COR-L47 (cell line): Measurements from ENCODE around the gene TDRD9.
"Not testable (repeated sequence)": the region's sequence is repeated elsewhere in the genome, so short reads cannot be mapped to it uniquely, and the experiment has no call there.

Experiments used
- DNase-seq: peaks from one replicate; lab custom pipeline; 2025; lab: John Stamatoyannopoulos, UW

The TDRD9 gene

DNA sequence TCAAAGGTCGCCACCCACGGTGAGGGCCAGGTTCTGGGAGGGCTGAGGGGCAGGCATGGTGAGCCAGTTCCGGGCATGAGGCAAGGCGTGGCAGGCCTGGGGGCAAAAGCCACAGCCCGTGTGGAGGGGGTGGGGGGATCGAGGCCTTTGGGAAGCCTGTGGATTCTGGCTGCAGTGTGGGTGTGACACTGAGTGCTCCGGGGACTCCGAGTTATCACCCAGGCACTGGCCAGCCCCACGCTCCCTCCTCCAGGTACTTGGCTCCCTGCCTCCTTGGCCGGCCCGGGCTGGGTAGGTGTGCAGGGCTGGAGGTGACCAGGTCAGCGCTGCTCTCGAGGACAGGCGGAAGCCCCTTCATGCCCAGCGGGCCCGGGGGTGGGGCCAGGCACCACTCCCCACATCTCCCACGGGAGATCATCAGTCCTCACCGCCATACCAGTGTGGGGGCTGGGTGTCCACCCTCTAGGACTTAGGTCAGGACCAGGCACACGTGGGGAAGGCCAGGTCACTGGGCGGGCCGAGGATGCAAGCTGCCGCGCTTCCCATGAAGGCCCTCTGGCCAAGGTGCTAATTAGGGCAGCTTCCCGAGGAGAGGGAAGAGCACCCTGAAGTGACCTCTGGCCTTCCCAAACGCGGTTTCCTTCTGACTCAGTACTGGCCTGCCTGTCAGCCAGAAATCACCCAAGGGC is 34.1 kb upstream of the TDRD9 start:
- no peak for DNase-seq

GRCh38 chr14:103894723-103895059 is 33.6 kb upstream of the TDRD9 start:
- no peak for DNase-seq

GRCh38 chr14:103896578-103896977 is 31.7 kb upstream of the TDRD9 start:
- no peak for DNase-seq

GRCh38 chr14:103897075-103897947 is 30.9 kb upstream of the TDRD9 start:
- no peak for DNase-seq

DNA sequence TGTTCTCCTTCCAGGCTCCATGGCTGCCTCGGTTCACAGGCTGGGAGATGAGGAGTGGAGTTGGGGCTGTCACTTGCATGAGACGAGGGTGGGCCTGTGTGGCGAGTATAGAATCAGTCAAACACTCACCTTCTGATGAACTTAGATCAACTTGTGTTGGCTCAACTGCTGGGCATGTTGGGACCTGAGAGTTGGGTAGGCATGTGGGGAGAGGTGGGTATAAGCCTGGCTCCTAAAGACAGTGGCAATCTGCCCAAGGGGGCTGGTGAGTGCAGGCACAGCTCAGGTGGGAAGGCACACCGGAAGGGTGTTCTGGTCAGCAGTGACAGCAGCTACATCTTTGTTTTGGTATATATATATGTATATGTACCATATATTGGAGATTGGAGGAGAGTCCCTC is 30.1 kb upstream of the TDRD9 start:
- no peak for DNase-seq

GRCh38 chr14:103898711-103899110 is 29.5 kb upstream of the TDRD9 start:
- no peak for DNase-seq

GRCh38 chr14:103899316-103899715 is 28.9 kb upstream of the TDRD9 start:
- DNase-seq = no peak

GRCh38 chr14:103899833-103900232 is 28.4 kb upstream of the TDRD9 start:
- no peak for DNase-seq

- DNase-seq = no peak
Observed at GRCh38 chr14:103904493-103905107, 23.7 kb upstream of the TDRD9 start.

DNA sequence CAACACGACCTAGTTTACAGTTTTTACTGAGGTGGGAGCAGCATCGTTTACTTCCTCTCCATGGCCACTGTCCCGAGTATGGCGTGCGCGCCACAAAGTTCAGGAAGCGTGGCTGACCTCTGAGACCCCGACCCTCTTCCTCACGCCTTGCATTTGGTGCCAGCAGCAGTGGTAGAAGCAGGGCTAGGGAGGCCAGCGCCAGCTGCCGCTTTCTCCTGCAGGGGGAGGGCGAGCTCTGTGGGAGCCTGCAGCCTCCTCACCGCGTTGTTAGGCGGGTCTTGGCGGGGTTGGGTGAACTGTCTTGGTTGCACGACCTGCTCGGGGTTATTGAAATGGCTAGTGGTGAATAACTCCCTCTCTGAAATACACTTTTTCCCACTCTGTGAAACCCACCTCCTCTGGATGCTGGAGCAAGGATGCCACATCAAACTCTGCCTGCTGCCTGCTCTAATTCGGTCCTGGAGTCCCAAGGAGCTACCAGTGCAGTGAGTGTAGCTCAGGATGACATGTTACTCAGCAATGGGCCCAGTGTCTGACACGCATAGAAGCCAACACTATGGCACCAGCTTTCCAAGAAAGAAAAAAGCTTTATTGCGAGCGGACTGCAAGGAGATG is 22.3 kb upstream of the TDRD9 start:
- DNase-seq = no peak

GRCh38 chr14:103908580-103908979 is 19.7 kb upstream of the TDRD9 start:
- DNase-seq = no peak

- DNase-seq = no peak
Observed at GRCh38 chr14:103909531-103910261, 18.6 kb upstream of the TDRD9 start.

DNA sequence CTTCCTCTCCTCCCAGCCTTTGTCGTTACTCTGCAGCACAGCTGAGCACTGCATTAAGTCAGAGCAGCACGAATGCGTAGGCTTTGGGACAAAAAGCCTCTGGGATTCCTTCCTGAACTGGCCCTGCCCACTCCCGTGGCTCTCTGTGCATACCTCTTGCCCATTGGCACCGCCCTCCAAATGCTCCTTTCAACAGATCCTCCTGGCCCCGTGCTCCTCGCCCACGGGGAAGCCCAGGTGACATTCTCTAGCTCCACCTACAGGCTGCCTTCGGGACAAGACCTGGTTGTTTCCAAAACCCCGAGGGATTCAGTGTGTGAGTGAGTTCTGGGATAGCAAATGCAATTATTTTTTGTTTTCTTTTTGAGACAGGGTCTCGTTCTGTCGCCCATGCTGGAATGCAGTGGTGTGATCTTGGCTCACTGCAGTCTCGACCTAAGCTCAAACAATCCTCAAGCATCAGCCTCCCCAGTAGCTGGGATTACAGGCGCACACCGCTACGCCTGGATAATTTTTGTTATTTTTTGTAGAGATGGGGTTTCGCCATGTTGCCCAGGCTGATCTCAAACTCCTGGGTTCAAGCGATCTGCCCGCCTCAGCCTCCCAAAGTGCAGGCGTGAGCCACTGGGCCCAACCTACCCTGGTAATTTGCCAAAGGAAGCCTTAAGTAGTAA is 17.9 kb upstream of the TDRD9 start:
- peak; percentile 90 for DNase-seq

GRCh38 chr14:103910984-103911383 is 17.3 kb upstream of the TDRD9 start:
- DNase-seq = no peak

GRCh38 chr14:103915616-103916015 is 12.6 kb upstream of the TDRD9 start:
- no peak for DNase-seq

GRCh38 chr14:103916636-103917262 is 11.5 kb upstream of the TDRD9 start:
- DNase-seq = no peak

- peak; percentile 91 for DNase-seq
Observed at GRCh38 chr14:103920981-103921854, 7.0 kb upstream of the TDRD9 start.

- not testable (repeated sequence) for DNase-seq
Observed at GRCh38 chr14:103921855-103922200, 6.4 kb upstream of the TDRD9 start.

- peak; percentile 65 for DNase-seq
Observed at GRCh38 chr14:103923863-103924262, 4.4 kb upstream of the TDRD9 start.

DNA sequence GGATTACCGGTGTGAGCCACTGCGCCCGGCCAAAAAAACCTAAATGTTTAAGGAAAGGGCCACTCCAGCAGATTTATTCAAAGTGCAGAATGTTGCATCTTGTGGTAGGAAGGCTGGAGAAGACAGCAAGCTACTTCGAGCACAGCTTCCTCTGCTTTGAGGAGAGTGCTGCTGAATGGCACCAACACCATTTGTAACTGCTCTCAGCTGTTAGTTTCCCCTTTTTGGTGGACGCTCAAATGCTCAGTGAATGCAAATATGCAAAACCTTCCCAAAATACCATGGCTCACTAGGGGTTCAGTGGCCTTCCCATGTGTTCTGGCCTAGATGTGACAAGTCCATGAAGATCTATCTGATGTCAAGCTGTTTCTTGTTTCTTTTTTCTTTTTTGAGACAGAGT is 2.9 kb upstream of the TDRD9 start:
- DNase-seq = no peak
